LoVo (cell line): ENCODE data around the gene DDAH2.
"Not testable (repeated sequence)": the region's sequence is repeated elsewhere in the genome, so short reads cannot be mapped to it uniquely, and the experiment has no call there.

Source experiments
- DNase-seq: peaks from one replicate; pipeline ENCODE4 v3.0.0-alpha.2; 2016; ENCODE audit warnings: low spot score

Gene DDAH2

DNA sequence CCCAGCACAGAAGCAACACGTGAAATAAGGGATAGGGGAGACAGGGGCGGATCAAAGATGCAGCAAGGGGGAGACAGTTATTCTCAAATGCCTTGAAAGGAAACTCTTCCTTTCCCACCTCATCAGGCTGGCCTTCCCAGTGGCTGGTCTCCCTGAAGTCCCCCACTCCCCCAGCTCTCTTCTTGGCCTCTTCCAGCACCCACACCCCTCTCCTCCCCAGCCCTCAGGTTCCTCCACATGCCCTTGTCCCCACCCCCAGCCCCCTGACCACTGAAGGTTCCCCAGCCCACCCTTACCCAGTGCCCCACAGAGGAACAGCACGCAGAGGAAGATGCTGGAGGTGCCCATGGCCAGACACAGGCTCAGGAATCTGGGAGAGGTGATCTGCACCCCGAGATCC lies 15.6 kb downstream of the DDAH2 start:
- DNase-seq, result no peak

DNA sequence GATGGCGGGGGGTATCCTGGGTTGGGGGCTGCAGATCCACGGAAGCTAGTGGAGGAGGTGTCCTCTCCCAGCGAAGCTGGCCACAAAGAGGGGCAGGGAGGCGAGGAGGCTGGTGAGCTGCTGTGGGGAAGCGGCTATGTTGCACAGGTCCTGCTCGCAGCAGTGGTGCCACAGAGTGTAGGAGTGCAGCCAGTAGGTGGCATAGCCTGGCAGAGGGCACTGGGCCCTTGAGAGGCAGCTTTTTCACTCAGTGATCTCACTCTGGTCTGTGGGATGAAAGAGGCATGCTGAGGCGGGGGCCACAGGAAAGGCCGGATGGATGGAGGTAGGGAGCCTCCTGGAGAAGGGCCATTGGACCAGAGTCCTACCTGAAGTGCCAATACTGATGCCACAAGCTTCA lies 16.8 kb downstream of the DDAH2 start:
- DNase-seq, result no peak

DNA sequence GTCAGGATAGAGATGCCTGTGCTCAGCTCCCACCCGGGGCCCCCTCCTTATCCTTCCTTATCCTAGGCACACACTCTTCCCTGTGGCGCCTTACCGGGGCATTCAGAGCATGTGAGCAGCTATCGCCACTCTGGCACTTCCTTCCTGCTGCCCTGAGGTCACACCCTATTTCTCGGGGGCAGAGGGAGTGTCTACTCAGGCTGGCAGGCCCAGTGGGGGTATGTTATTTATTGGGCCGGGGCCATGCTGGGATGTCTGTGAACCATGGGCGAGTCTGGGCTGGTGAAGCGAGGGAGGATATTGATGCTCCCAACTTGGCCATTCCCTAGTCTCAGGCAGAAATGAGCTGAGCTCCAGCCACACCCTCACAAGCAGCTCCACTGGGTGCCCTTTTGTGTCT lies 17.9 kb downstream of the DDAH2 start:
- peak; percentile 57 for DNase-seq

GRCh38 chr6:31710523-31711219 lies 18.4 kb downstream of the DDAH2 start:
- DNase-seq, result no peak

- not testable (repeated sequence) for DNase-seq
These were observed 19.9 kb downstream of the DDAH2 start for GRCh38 chr6:31709157-31709556.

DNA sequence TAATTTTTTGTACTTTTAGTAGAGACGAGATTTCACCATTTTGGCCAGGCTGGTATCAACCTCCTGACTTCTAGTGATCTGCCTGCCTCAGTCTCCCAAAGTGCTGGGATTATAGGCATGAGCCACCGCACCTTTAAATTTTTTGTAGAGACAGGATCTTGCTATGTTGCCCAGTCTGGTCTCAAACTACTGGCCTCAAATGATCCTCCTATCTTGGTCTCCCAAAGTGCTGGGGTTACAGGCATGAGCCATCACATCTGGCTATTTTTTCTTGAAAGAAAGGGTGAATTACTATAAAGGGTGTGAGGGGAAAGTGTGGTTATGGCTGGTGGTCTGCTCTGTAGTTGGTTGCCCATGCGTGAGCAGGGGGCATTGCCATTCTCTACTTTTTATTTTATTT lies 20.9 kb downstream of the DDAH2 start:
- DNase-seq, result no peak

- DNase-seq, result no peak
These were observed 21.4 kb downstream of the DDAH2 start for GRCh38 chr6:31707701-31708100.

GRCh38 chr6:31706599-31706998 lies 22.5 kb downstream of the DDAH2 start, which contains the start of gene LY6G6F:
TSS of gene LY6G6F (plus strand) at chr6:31706866. CDS start at chr6:31706907, 41 bp downstream.
- no peak for DNase-seq

DNA sequence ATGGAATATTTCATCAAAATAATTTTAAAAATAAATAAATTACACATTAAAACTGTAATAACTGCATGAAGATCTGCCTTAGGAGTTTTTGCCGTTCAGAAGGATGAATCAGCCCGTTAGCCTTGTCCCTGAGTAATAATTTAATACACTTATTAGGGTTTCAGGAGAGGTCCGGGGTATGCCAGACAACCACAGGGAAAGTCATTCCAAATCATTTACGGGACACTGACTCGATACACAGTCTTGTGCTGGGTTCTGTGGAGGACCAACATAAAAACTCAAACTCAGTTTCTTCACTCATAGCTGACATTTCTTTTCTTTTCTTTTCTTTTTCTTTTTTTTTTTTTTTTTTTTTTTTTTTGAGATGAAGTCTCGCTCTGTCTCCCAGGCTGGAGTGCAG lies 23.2 kb downstream of the DDAH2 start:
- DNase-seq, result no peak

GRCh38 chr6:31702819-31703716 lies 26.0 kb downstream of the DDAH2 start, which contains the start of gene ABHD16A:
TSS of gene ABHD16A (minus strand) at chr6:31703324. CDS start at chr6:31703281, 43 bp downstream.
- peak; percentile 95 for DNase-seq

- DNase-seq, result no peak
These were observed 26.7 kb downstream of the DDAH2 start for GRCh38 chr6:31702405-31702818.

DNA sequence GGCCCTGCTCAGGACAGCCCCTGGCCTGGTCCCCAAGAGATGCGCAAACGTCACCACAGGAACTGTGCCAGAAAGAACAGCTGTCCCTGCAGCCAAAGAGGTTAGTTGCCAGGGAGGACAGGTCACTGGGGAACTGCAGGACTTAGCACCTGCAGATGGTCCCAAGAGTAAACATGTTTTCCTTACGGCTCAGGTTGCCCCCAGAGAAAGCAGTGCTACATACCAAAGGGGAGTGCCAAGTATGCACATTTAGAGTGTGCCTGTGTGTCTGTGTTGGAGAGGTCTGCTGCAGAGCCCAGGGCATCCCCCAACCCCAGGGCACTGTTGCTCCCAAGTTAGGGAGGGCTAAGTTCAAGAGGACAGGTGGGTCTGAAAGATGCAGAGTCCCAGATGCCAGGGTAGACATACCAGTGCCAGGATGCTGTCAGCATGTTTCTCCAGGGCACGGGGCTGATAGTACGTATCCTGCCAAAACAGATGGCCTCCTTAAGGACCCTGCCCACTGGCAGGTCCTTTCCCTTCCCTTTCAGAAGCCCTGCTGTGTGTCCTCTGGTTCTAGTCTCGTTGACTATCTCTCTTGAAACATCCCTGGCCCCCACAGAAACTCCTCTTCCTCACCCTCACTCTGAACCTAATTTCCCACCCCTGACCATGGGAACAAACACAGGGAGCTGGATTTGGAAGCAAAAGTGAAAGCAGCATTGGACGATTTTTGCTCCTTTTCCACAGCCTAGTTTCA lies 27.3 kb downstream of the DDAH2 start:
- DNase-seq, result no peak

DNA sequence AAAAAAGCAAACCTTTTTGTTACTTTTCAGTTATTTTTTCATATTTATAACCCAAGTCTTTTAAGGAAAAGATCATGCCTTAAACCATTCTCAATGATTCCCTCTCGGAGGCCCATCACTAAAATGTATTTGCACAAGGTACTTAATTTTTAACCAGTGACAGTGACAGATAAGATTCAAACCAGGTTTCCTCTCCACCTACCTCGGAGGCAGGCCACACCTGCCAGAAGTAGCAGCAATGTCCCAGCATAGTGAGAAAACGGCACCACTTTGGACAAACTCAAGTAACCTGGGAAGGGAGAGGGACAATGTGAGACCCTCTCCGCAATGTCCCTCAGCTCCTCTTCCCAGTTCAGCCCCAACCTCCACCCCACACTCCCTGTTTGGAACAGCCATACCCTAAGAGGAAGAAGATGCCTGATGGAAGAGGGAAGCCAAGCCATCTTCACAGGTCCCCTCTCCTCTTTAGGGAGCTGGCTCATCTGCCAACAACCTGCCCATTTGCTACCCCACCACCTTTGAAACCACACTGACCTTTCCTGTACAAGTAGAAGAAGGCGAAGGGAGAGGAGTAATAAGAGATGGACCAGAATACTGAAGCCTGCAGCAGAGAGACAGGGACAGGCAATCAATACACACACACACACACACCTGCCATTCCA lies 28.2 kb downstream of the DDAH2 start:
- DNase-seq, result no peak

GRCh38 chr6:31697555-31697954 lies 31.5 kb downstream of the DDAH2 start:
- no peak for DNase-seq

DNA sequence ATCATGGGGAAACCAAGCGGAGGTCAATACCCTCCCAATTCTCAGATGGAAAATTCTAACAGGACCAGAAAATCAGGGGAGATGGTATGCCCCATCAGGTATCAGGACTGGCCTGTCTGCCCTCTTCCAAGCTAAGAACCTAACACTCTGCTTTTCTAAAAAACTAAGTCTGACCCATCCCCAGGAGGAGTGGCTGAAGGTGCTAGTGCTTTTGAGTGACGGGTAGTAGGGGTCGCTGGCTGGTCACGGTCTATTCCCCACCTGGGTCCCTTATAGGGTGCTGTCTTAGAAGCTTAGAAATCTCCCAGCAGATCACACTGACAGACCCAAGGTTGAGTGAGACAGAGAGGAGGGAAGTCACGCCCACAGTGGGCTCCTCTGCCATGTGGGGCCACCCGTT lies 35.6 kb downstream of the DDAH2 start:
- no peak for DNase-seq

- no peak for DNase-seq
These were observed 36.2 kb downstream of the DDAH2 start for GRCh38 chr6:31692886-31693285.

- no peak for DNase-seq
These were observed 36.7 kb downstream of the DDAH2 start for GRCh38 chr6:31692353-31692752.

- DNase-seq, result no peak
These were observed 37.5 kb downstream of the DDAH2 start for GRCh38 chr6:31691564-31692108.

DNA sequence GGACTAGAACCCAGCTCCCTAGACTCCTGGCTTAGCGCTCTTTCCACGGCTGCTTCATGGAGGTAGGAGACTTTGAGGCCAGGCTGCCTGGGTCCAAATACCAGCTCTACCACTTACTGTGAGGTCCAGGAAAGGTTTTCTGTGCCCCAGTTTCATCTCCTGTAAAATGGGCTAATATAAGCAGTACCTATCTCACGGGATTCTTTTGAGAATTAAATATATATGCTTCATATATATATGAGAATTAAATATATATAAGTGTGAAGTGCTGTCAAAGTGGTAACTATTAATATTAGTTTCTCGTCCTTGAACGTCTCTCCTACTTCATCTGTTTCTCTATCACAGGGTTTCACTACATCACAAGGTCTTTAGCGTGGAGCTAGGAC lies 38.0 kb downstream of the DDAH2 start:
- no peak for DNase-seq

- DNase-seq, result peak; percentile 54
These were observed 38.6 kb downstream of the DDAH2 start for GRCh38 chr6:31690231-31691077.
